Measurements from ENCODE around the gene ATP8B3.

The ATP8B3 gene

GRCh38 chr19:1827566-1828278, 15.6 kb upstream of the ATP8B3 start:
- Histone ChIP-seq H3K9me3 (ENCODE audit: control insufficient read depth, low read depth, low read length) (no peaks in the 10 kb centered on the region), H3K27me3 (ENCODE audit: control insufficient read depth, insufficient read depth, low read length) (no peaks in the 10 kb centered on the region), H3K9ac (ENCODE audit: low read length) (no peak overlapping the region), H3K4me1 (ENCODE audit: control insufficient read depth, low read depth, low read length) (peaks cover 3% of the 10 kb centered on the region), H3K27ac (ENCODE audit: low read length) (no peak overlapping the region), H3K4me3 (ENCODE audit: low read length) (no peak overlapping the region), H3K36me3 (ENCODE audit: control insufficient read depth, low read depth, low read length) (peaks cover 7% of the 10 kb centered on the region)

- peak overlapping the region; percentile 8 for H3K4me3 ChIP-seq (ENCODE audit: low read length)
Observed at GRCh38 chr19:1826557-1827521, 14.8 kb upstream of the ATP8B3 start.

GRCh38 chr19:1825909-1826556, 14.0 kb upstream of the ATP8B3 start:
- peak overlapping the region; percentile 8 for H3K4me3 ChIP-seq (ENCODE audit: low read length)
- H3K36me3 ChIP-seq (ENCODE audit: control insufficient read depth, low read depth, low read length): peaks cover 10% of the 10 kb centered on the region
- no peaks in the 10 kb centered on the region for H3K9me3 ChIP-seq (ENCODE audit: control insufficient read depth, low read depth, low read length)
- H3K27ac ChIP-seq (ENCODE audit: low read length): no peak overlapping the region
- peaks cover 3% of the 10 kb centered on the region for H3K4me1 ChIP-seq (ENCODE audit: control insufficient read depth, low read depth, low read length)
- H3K27me3 ChIP-seq (ENCODE audit: control insufficient read depth, insufficient read depth, low read length): no peaks in the 10 kb centered on the region
- no peak overlapping the region for H3K9ac ChIP-seq (ENCODE audit: low read length)

More at GRCh38 chr19:1826557-1827521, 14.8 kb upstream of the ATP8B3 start:
- peaks cover 7% of the 10 kb centered on the region for H3K36me3 ChIP-seq (ENCODE audit: control insufficient read depth, low read depth, low read length)
- H3K4me1 ChIP-seq (ENCODE audit: control insufficient read depth, low read depth, low read length): peaks cover 3% of the 10 kb centered on the region
- no peaks in the 10 kb centered on the region for H3K9me3 ChIP-seq (ENCODE audit: control insufficient read depth, low read depth, low read length)
- H3K27ac ChIP-seq (ENCODE audit: low read length): no peak overlapping the region
- H3K9ac ChIP-seq (ENCODE audit: low read length): no peak overlapping the region
- no peaks in the 10 kb centered on the region for H3K27me3 ChIP-seq (ENCODE audit: control insufficient read depth, insufficient read depth, low read length)

- no peak overlapping the region for H3K9ac ChIP-seq (ENCODE audit: low read length)
- H3K36me3 ChIP-seq (ENCODE audit: control insufficient read depth, low read depth, low read length): peaks cover 16% of the 10 kb centered on the region
- H3K4me1 ChIP-seq (ENCODE audit: control insufficient read depth, low read depth, low read length): peaks cover 3% of the 10 kb centered on the region
- no peak overlapping the region for H3K27ac ChIP-seq (ENCODE audit: low read length)
- no peak overlapping the region for H3K4me3 ChIP-seq (ENCODE audit: low read length)
- H3K27me3 ChIP-seq (ENCODE audit: control insufficient read depth, insufficient read depth, low read length): no peaks in the 10 kb centered on the region
- no peaks in the 10 kb centered on the region for H3K9me3 ChIP-seq (ENCODE audit: control insufficient read depth, low read depth, low read length)
Observed at GRCh38 chr19:1824252-1824622, 12.2 kb upstream of the ATP8B3 start.

GRCh38 chr19:1823539-1824251, 11.6 kb upstream of the ATP8B3 start:
- H3K36me3 ChIP-seq (ENCODE audit: control insufficient read depth, low read depth, low read length): peaks cover 16% of the 10 kb centered on the region
- no peaks in the 10 kb centered on the region for H3K27me3 ChIP-seq (ENCODE audit: control insufficient read depth, insufficient read depth, low read length)
- no peaks in the 10 kb centered on the region for H3K9me3 ChIP-seq (ENCODE audit: control insufficient read depth, low read depth, low read length)
- no peak overlapping the region for H3K27ac ChIP-seq (ENCODE audit: low read length)
- peaks cover 3% of the 10 kb centered on the region for H3K4me1 ChIP-seq (ENCODE audit: control insufficient read depth, low read depth, low read length)
- H3K9ac ChIP-seq (ENCODE audit: low read length): no peak overlapping the region
- H3K4me3 ChIP-seq (ENCODE audit: low read length): no peak overlapping the region

- Histone ChIP-seq H3K9ac (ENCODE audit: low read length) (no peak overlapping the region), H3K36me3 (ENCODE audit: control insufficient read depth, low read depth, low read length) (peaks cover 16% of the 10 kb centered on the region), H3K27ac (ENCODE audit: low read length) (no peak overlapping the region)
Observed at GRCh38 chr19:1823020-1823419, 10.9 kb upstream of the ATP8B3 start.

GRCh38 chr19:1822210-1822609, 10.1 kb upstream of the ATP8B3 start:
- Histone ChIP-seq H3K4me1 (ENCODE audit: control insufficient read depth, low read depth, low read length) (peaks cover 3% of the 10 kb centered on the region), H3K27ac (ENCODE audit: low read length) (no peak overlapping the region), H3K4me3 (ENCODE audit: low read length) (no peak overlapping the region), H3K9ac (ENCODE audit: low read length) (no peak overlapping the region), H3K27me3 (ENCODE audit: control insufficient read depth, insufficient read depth, low read length) (no peaks in the 10 kb centered on the region), H3K36me3 (ENCODE audit: control insufficient read depth, low read depth, low read length) (peaks cover 16% of the 10 kb centered on the region), H3K9me3 (ENCODE audit: control insufficient read depth, low read depth, low read length) (no peaks in the 10 kb centered on the region)

More at GRCh38 chr19:1823020-1823419, 10.9 kb upstream of the ATP8B3 start:
- peaks cover 3% of the 10 kb centered on the region for H3K4me1 ChIP-seq (ENCODE audit: control insufficient read depth, low read depth, low read length)
- H3K27me3 ChIP-seq (ENCODE audit: control insufficient read depth, insufficient read depth, low read length): no peaks in the 10 kb centered on the region
- no peaks in the 10 kb centered on the region for H3K9me3 ChIP-seq (ENCODE audit: control insufficient read depth, low read depth, low read length)
- no peak overlapping the region for H3K4me3 ChIP-seq (ENCODE audit: low read length)

GRCh38 chr19:1819341-1820255, 7.5 kb upstream of the ATP8B3 start:
- no peak overlapping the region for H3K9ac ChIP-seq (ENCODE audit: low read length)
- H3K27ac ChIP-seq (ENCODE audit: low read length): no peak overlapping the region
- H3K36me3 ChIP-seq (ENCODE audit: control insufficient read depth, low read depth, low read length): peaks cover 24% of the 10 kb centered on the region
- no peaks in the 10 kb centered on the region for H3K4me1 ChIP-seq (ENCODE audit: control insufficient read depth, low read depth, low read length)
- H3K27me3 ChIP-seq (ENCODE audit: control insufficient read depth, insufficient read depth, low read length): no peaks in the 10 kb centered on the region
- H3K9me3 ChIP-seq (ENCODE audit: control insufficient read depth, low read depth, low read length): no peaks in the 10 kb centered on the region
- no peak overlapping the region for H3K4me3 ChIP-seq (ENCODE audit: low read length)

GRCh38 chr19:1818549-1819195, 6.6 kb upstream of the ATP8B3 start:
- peaks cover 22% of the 10 kb centered on the region for H3K36me3 ChIP-seq (ENCODE audit: control insufficient read depth, low read depth, low read length)
- H3K9ac ChIP-seq (ENCODE audit: low read length): no peak overlapping the region
- H3K4me1 ChIP-seq (ENCODE audit: control insufficient read depth, low read depth, low read length): no peaks in the 10 kb centered on the region
- H3K27ac ChIP-seq (ENCODE audit: low read length): no peak overlapping the region
- H3K4me3 ChIP-seq (ENCODE audit: low read length): no peak overlapping the region
- no peaks in the 10 kb centered on the region for H3K9me3 ChIP-seq (ENCODE audit: control insufficient read depth, low read depth, low read length)
- no peaks in the 10 kb centered on the region for H3K27me3 ChIP-seq (ENCODE audit: control insufficient read depth, insufficient read depth, low read length)

- no peaks in the 10 kb centered on the region for H3K27me3 ChIP-seq (ENCODE audit: control insufficient read depth, insufficient read depth, low read length)
- H3K4me1 ChIP-seq (ENCODE audit: control insufficient read depth, low read depth, low read length): no peaks in the 10 kb centered on the region
- no peak overlapping the region for H3K4me3 ChIP-seq (ENCODE audit: low read length)
- H3K9me3 ChIP-seq (ENCODE audit: control insufficient read depth, low read depth, low read length): no peaks in the 10 kb centered on the region
- H3K36me3 ChIP-seq (ENCODE audit: control insufficient read depth, low read depth, low read length): peaks cover 18% of the 10 kb centered on the region
- no peak overlapping the region for H3K27ac ChIP-seq (ENCODE audit: low read length)
- H3K9ac ChIP-seq (ENCODE audit: low read length): no peak overlapping the region
Observed at GRCh38 chr19:1817553-1818179, 5.6 kb upstream of the ATP8B3 start.

Data from iPS-18a (cell line).